CD4-positive, alpha-beta T cell treated with Interleukin-1 beta for 1 hour (primary cell): ENCODE measurements around the gene ADGRB3.
"Not testable (repeated sequence)": the region's sequence is repeated elsewhere in the genome, so short reads cannot be mapped to it uniquely, and the experiment has no call there.

ENCODE experiments used
- DNase-seq, 2 donors: peaks; one replicate each; pipeline ENCODE4 v3.0.0-alpha.2; 2020 to 2022

Gene ADGRB3

DNA sequence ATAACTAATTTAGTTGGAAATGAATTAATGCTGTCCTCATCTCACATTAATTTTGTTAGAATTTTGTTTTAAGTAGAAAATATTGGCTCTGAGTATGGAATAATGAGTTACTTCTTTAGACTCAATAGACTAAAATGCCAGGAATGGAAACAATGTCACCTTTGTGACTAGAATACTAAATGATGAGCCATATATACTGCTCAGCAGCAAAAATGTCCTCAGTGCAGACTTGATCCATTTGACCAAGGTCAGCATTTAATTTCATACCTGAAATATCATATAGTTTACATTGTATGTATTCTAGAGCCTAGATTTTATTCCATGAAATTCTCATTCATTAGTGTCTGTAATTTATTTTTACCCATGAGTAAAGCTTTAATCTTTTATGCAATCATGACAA, 217.7 kb downstream of the ADGRB3 start:
- DNase-seq = no peak

DNA sequence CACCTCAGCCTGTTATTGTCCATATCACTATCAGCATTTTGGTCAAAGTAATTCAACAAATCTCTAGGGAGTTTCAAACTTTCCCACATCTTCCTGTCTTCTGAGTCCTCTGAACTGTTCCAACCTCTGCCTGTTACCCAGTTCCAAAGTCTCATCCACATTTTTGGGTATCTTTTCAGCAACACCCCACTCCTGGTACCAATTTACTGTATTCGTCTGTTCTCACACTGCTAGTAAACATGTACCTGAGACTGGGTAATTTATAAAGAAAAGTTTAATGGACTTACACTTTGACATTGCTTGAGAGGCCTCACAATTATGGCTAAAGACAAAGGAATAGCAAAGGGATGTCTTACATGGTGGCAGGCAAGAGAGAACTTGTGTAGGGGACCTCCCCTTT, 224.2 kb downstream of the ADGRB3 start:
- no peak for DNase-seq

GRCh38 chr6:68868646-68869045, 233.6 kb downstream of the ADGRB3 start:
- DNase-seq = no peak

- no peak for DNase-seq
Measured at GRCh38 chr6:68873236-68873635, 238.2 kb downstream of the ADGRB3 start.

GRCh38 chr6:68874747-68875146, 239.7 kb downstream of the ADGRB3 start:
- DNase-seq = no peak

DNA sequence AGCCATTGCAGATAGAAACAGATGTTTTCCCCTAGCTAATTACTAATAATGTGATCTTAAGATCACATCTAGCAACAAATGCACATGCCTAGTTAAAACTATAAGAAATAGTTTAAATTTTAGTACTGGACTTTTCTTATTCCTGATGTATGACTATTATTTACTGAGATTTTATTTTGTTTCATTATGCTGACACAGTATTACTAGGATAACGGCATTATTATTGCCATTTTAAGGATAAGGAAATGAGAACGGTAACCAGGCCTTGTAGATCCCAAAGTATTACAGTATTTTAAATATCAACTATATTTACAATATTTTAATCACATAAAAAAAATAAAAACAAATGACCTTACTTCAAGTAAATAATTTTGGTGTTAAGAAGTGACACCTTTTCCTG, 240.3 kb downstream of the ADGRB3 start:
- DNase-seq = no peak

DNA sequence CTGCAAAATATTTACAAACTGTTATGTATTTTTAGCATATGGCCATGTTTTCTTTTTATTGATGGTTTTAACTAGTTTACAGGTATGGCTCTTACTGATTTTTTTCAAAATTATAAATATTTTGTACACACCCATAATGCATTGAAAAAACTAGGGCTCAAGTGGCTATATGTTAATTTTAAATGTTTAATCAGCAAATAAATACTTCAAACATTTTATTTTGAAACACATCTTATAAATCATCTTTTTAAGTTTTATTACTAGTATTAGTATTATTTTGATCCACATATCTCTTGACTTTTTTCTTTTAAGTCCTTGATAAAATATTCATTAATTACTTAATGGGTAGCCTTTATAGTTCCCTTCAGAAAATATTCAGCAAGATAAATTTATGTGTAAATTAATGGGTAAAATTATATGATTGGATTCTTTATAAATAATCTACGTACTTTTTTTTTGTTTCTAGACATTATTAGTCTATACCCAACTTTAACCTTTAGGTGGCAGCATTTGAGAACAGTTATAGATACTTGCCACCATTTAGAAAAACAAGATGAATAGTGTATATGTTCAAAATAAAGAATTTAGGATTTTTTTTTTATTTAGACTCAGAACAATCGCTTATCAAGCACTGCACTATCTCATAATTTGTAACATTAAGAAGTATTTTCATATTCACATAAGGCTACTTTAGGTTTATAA, 241.9 kb downstream of the ADGRB3 start:
- DNase-seq = no peak

DNA sequence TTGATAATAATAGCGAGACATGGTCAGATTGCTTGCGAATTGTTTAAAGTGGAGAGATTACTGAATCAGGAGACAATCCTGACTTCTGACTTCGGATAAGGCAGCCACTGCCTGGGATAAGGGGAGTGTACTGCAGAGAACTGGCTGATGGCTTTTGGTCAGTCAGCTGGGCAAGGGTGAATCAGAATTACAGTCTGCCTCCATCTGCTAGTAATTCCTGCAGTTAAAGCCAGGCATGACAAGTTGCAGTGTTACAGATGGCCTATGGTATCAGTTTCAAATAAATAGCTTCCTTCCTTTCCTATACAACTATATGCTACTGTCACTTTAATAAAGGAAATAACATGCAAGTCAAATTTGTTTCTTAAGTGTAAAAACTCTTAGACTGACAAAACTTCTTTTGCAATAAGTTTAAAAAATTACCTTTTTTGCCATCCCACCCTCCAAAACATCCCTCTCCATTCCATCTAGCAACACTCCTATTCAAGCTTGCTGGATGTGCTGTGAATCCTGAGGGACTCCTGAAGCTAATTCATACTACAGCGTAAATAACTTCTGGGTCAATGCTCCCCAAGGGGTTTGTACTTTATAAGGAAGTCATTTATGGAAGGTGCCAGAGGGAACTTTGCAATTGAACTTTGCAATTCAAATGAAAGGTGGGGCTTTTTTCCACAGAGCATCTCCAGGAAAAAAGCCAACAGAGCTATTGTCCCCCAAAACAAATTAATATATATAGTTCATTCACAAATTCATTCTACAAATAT, 245.2 kb downstream of the ADGRB3 start:
- DNase-seq = no peak

GRCh38 chr6:68883325-68883724, 248.2 kb downstream of the ADGRB3 start:
- DNase-seq = not testable (repeated sequence)

DNA sequence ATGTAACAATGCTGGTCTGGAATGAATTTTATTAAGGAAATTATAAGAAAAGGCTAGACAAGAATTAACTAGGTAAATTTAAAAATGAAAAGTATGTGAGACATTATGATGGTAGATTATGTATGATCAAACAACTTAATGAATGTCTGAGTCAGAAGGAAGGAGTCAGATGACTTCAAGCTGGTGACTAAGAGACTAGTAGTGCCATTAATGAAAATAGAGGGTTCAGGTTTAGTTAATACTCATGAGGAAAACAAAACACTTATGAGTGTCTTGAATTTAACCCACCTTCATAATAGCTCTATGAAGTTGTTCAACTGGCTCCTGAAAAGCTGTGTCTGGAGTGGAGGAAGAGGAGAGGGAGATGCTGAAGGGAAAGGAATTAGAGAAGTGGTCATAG, 256.3 kb downstream of the ADGRB3 start:
- no peak for DNase-seq

- DNase-seq = no peak
Measured at GRCh38 chr6:68892452-68892851, 257.4 kb downstream of the ADGRB3 start.

- DNase-seq = no peak
Measured at GRCh38 chr6:68895929-68896328, 260.8 kb downstream of the ADGRB3 start.

GRCh38 chr6:68901044-68901443, 266.0 kb downstream of the ADGRB3 start:
- DNase-seq = no peak

- DNase-seq = no peak
Measured at GRCh38 chr6:68911334-68911733, 276.3 kb downstream of the ADGRB3 start.

GRCh38 chr6:68911811-68912210, 276.7 kb downstream of the ADGRB3 start:
- DNase-seq = no peak

GRCh38 chr6:68912805-68913204, 277.7 kb downstream of the ADGRB3 start:
- DNase-seq = not testable (repeated sequence)

- no peak for DNase-seq
Measured at GRCh38 chr6:68915586-68915985, 280.5 kb downstream of the ADGRB3 start.

DNA sequence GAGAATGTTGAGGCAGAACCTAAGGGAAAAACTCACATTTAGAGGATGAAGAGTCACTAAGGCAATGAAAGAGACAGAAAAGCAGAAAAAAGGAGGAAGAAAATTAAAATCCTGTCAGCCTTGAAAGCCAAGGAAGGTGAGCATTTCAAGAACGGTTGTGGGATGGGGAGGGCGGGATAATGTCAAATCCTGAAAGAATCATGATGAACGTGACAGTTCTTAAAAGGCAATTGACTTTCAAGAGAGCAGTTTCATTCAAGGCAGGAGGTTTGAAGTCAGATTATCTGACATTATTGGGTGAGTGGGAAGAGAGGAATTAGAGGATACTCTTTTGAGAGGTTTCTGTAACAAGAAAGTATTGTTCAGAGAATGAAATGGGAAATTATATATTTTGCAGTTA, 284.5 kb downstream of the ADGRB3 start:
- no peak for DNase-seq

DNA sequence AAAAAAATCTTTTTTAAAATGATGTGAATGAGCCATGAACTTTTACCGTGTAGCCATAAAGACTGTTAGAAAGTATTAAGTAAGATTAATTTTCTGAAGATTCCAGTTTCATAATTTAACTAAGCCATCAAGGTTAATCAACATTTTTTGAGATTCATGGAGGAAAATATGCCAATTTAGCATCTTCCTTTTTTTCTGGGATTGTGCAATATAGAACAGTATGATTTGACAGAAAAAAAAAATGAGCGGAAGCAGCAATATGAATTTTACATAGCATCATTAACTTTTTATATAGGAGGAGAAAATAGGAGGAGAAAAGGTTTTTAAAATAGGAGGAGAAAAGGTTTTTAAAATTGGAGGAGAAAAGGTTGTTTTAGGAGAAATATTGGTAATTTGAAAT, 306.3 kb downstream of the ADGRB3 start:
- no peak for DNase-seq

- no peak for DNase-seq
Measured at GRCh38 chr6:68947721-68948120, 312.6 kb downstream of the ADGRB3 start.

DNA sequence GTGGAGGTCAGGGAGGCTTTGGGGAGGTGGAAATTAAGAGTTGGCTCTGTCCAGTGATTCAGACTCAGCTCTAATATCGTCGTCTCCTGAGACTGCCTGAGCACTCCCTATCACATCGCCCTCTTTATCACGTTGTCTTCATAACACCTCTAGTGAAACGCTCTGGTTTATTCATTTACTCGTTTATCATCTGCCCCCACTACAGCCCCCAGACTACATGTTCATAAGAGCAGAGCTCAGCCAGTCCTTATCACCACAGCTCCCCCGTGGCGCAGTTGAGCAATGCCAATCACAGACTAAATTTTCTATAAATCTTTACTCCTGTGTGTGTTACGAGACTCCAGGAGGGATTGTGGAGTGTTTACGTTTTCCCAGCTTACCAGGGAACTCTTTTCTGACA, 316.2 kb downstream of the ADGRB3 start:
- DNase-seq = no peak

DNA sequence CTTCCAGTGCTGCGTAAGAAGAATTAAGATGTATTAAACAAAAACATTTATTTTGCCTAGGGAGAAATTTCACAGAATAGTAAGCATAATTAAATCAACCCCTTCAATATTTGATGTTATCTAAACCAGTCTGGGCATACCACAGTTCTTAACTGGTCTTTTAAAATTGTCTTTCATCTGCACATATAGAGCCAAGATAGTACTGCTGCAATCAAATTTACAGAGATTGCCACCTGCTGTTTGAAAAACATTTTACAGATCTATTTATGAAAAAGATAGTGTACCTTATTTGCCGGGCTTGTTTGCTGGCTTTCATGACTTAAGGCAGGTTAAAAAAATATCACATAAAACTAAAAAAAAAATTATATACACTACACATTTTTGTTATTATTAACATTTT, 323.2 kb downstream of the ADGRB3 start:
- no peak for DNase-seq

- DNase-seq = peak; percentile 39 to 44
Measured at GRCh38 chr6:68967549-68968300, 332.6 kb downstream of the ADGRB3 start.

DNA sequence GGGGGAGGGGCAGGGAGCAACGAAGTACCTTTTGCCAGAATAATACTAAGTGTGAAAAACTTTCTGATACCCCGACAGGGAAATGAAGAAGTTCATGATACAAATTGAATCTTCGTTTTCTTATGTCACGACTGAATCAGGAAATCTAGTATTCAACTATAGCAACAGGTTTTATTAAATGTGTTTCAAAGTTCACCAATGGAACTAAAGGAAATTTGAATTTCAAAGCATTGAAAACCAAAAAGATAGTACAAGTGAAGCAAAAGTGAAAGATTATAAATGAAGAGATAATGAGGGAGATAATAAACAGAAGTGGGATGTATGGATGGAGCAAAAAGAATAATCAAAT, 333.2 kb downstream of the ADGRB3 start:
- DNase-seq = no peak
